Astrocyte (in vitro differentiated cells and primary cell): ENCODE results near the gene KCNC2. TPM values are rescaled to one million over a fixed set of nuclear protein-coding genes. Genes with fewer than 3 reads are reported as not detected.

ENCODE experiments used
- DNase-seq: peaks from one replicate; pipeline ENCODE4 v3.0.0-alpha.2; 2010; ENCODE audit warnings: low read depth
- FAIRE-seq: peaks from 2 replicates; lab custom pipeline; 2011; peaks lifted over from hg19 to GRCh38; lab: Jason Lieb, UNC
- H2AFZ ChIP-seq: 2 replicates; pipeline ENCODE4 v1.6.0; 2012; ENCODE audit warnings: low read depth, low read length, inconsistent platforms
- H3K27ac ChIP-seq: 2 replicates; pipeline ENCODE4 v1.5.1; 2011; ENCODE audit warnings: low read depth, low read length, inconsistent platforms
- H3K27me3 ChIP-seq: 2 replicates; pipeline ENCODE4 v1.6.0; 2011; ENCODE audit warnings: low read length, inconsistent platforms; ENCODE audit not compliant: insufficient read depth
- H3K36me3 ChIP-seq: 2 replicates; pipeline ENCODE4 v1.5.1; 2011; ENCODE audit warnings: low read length, inconsistent platforms; ENCODE audit not compliant: insufficient read depth
- H3K4me1 ChIP-seq: 2 replicates; pipeline ENCODE4 v1.5.1; 2011; ENCODE audit warnings: low read length, inconsistent platforms; ENCODE audit not compliant: insufficient read depth
- H3K4me2 ChIP-seq: 2 replicates; pipeline ENCODE4 v1.6.0; 2012; ENCODE audit warnings: low read length, inconsistent platforms
- H3K4me3 ChIP-seq: 2 replicates; pipeline ENCODE4 v1.5.1; 2011; ENCODE audit warnings: low read depth, mild to moderate bottlenecking, low read length, inconsistent platforms; ENCODE audit not compliant: insufficient read depth
- H3K79me2 ChIP-seq: 2 replicates; pipeline ENCODE4 v1.6.0; 2012; ENCODE audit warnings: mild to moderate bottlenecking, low read length, inconsistent platforms; ENCODE audit not compliant: insufficient read depth
- H3K9ac ChIP-seq: 2 replicates; pipeline ENCODE4 v1.6.0; 2012; ENCODE audit warnings: mild to moderate bottlenecking, low read length, inconsistent platforms
- H3K9me3 ChIP-seq: 2 replicates; pipeline ENCODE4 v1.5.1; 2012; ENCODE audit warnings: low read depth, mild to moderate bottlenecking, low read length, inconsistent platforms; ENCODE audit not compliant: insufficient read depth
- H4K20me1 ChIP-seq: 2 replicates; pipeline ENCODE4 v1.6.0; 2012; ENCODE audit warnings: low read length, inconsistent platforms; ENCODE audit not compliant: insufficient read depth
- H3K27ac Mint-ChIP-seq: one replicate; pipeline ENCODE4 v1.8.0; 2021; ENCODE audit warnings: mild to moderate bottlenecking, mixed read lengths; ENCODE audit not compliant: unreplicated experiment
- H3K27me3 Mint-ChIP-seq: one replicate; pipeline ENCODE4 v1.8.0; 2021; ENCODE audit warnings: low read depth, mixed read lengths; ENCODE audit not compliant: unreplicated experiment
- H3K36me3 Mint-ChIP-seq: one replicate; pipeline ENCODE4 v1.8.0; 2021; ENCODE audit warnings: low read depth, mixed read lengths; ENCODE audit not compliant: unreplicated experiment
- H3K4me1 Mint-ChIP-seq: one replicate; pipeline ENCODE4 v1.8.0; 2021; ENCODE audit warnings: low read depth, mixed read lengths; ENCODE audit not compliant: unreplicated experiment
- H3K4me3 Mint-ChIP-seq: one replicate; pipeline ENCODE4 v1.8.0; 2021; ENCODE audit warnings: mild to moderate bottlenecking, moderate library complexity, mixed read lengths; ENCODE audit not compliant: unreplicated experiment
- H3K9me3 Mint-ChIP-seq: one replicate; pipeline ENCODE4 v1.8.0; 2021; ENCODE audit warnings: mild to moderate bottlenecking, mixed read lengths; ENCODE audit not compliant: unreplicated experiment
- EZH2 ChIP-seq: IDR thresholded peaks from 2 replicates; pipeline ENCODE4 v1.6.1; 2012; ENCODE audit warnings: mild to moderate bottlenecking, low read length, inconsistent platforms; ENCODE audit not compliant: insufficient read depth
- total RNA-seq: library from RNA; stranded (reverse); gene quantifications from 2 replicates; pipeline ENCODE4 v1.2.1, GENCODE V29; 2021
- TF ChIP-seq, protein P1 (sequence below): IDR thresholded peaks from 2 replicates; pipeline ENCODE4 v1.5.1; 2011; ENCODE audit warnings: low read depth, mild to moderate bottlenecking, inconsistent platforms, low read length, moderate library complexity; ENCODE audit not compliant: insufficient read depth

Gene KCNC2
- total RNA-seq, 1 donor from 2014 or later = not detected

DNA sequence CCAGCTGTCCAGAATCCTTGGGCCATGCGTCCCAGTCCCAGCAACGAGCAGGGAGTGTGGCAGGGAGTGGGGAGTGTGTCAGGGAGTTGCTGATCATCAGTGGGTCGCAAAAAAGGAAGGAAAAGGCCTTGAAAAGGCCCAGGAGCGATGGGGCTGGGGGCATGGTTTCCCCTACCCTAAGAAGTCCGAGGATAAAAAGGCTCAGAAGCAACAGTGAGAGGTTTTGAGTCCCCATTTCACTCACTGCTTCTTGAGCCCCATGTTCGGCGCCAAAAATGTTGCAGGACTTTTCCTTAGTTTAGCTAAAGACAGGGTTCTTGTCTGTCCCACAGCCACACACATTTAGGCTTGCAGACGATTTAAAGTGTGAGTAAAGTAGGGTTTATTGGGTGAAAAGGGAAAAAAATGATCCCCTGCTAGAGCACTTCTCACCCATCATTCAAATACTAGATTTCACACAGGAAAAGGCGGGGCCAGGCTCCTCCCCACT, 189.5 kb downstream of the KCNC2 start:
- Histone ChIP-seq H3K9me3 (peaks cover 12% of the 10 kb centered on the region), H3K27me3 (no peaks in the 10 kb centered on the region), H3K4me3 (no peak overlapping the region), H3K9ac (no peak overlapping the region), H3K79me2 (no peaks in the 10 kb centered on the region), H3K4me2 (no peak overlapping the region), H3K4me1 (no peaks in the 10 kb centered on the region), H4K20me1 (no peaks in the 10 kb centered on the region), H3K27ac (no peak overlapping the region), H2AFZ (no peak overlapping the region), H3K36me3 (no peaks in the 10 kb centered on the region)
- Mint-ChIP-seq H3K27ac (no peak overlapping the region), H3K4me3 (no peak overlapping the region), H3K27me3 (no peaks in the 10 kb centered on the region), H3K36me3 (no peaks in the 10 kb centered on the region), H3K9me3 (peaks cover 25% of the 10 kb centered on the region), H3K4me1 (no peaks in the 10 kb centered on the region)
- TF ChIP-seq EZH2 = no peak
- TF ChIP-seq, protein P1, sequence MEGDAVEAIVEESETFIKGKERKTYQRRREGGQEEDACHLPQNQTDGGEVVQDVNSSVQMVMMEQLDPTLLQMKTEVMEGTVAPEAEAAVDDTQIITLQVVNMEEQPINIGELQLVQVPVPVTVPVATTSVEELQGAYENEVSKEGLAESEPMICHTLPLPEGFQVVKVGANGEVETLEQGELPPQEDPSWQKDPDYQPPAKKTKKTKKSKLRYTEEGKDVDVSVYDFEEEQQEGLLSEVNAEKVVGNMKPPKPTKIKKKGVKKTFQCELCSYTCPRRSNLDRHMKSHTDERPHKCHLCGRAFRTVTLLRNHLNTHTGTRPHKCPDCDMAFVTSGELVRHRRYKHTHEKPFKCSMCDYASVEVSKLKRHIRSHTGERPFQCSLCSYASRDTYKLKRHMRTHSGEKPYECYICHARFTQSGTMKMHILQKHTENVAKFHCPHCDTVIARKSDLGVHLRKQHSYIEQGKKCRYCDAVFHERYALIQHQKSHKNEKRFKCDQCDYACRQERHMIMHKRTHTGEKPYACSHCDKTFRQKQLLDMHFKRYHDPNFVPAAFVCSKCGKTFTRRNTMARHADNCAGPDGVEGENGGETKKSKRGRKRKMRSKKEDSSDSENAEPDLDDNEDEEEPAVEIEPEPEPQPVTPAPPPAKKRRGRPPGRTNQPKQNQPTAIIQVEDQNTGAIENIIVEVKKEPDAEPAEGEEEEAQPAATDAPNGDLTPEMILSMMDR = no peak
- FAIRE-seq = no peak
- peak; percentile 0 for DNase-seq

DNA sequence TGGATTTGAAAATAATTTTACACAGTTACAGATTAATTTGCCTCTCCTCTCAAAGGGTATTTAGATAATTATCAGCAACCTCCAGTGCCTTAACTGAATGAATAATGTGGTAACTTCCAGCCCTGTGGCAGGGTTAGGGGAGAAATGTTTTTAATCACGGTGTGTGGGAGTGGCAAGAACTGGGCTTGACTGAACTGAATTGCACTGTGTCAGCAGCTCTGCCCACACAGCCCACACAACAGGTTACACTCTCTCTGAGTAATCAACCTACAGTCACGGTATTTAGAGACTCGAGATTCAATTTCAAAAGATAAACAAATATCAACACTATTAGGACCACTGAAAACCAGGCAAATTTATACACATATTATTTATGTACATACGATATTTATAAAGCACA, 198.5 kb downstream of the KCNC2 start:
- no peak for TF ChIP-seq EZH2
- FAIRE-seq = no peak
- H3K36me3 Mint-ChIP-seq = no peaks in the 10 kb centered on the region
- H3K9me3 ChIP-seq = no peaks in the 10 kb centered on the region
- no peak overlapping the region for H3K4me3 ChIP-seq
- no peaks in the 10 kb centered on the region for H3K36me3 ChIP-seq
- H3K27ac Mint-ChIP-seq = no peak overlapping the region
- H3K9me3 Mint-ChIP-seq = peaks cover 5% of the 10 kb centered on the region
- H3K27me3 Mint-ChIP-seq = no peaks in the 10 kb centered on the region
- H2AFZ ChIP-seq = no peak overlapping the region
- no peaks in the 10 kb centered on the region for H3K79me2 ChIP-seq
- no peak overlapping the region for H3K27ac ChIP-seq
- H3K4me3 Mint-ChIP-seq = no peak overlapping the region
- no peak overlapping the region for H3K4me2 ChIP-seq
- no peak overlapping the region for H3K9ac ChIP-seq
- DNase-seq = no peak
- no peaks in the 10 kb centered on the region for H4K20me1 ChIP-seq
- no peaks in the 10 kb centered on the region for H3K4me1 ChIP-seq
- no peaks in the 10 kb centered on the region for H3K4me1 Mint-ChIP-seq
- H3K27me3 ChIP-seq = no peaks in the 10 kb centered on the region

DNA sequence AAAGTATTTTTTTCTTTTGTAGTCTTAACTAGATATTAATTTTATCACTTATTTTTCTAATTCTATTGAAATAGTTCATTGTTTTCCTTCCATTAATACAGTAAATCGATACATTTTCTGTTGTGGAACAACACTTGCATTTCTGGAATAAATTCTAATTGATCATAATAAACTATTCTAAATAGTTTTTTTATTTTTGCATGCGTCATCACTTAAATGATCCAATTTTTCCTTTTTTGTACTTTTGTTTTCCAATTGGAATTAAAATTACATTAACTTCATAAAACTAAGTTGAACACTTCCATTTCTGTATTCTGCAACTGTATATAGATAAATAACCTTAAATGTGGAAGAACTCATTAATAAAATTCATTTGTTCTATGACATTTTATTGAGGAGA, 202.5 kb downstream of the KCNC2 start:
- Histone ChIP-seq H3K9me3 (no peaks in the 10 kb centered on the region), H3K4me2 (no peak overlapping the region), H3K27me3 (no peaks in the 10 kb centered on the region), H3K9ac (no peak overlapping the region), H2AFZ (no peak overlapping the region), H3K27ac (no peak overlapping the region), H3K4me3 (no peak overlapping the region), H3K36me3 (no peaks in the 10 kb centered on the region), H3K4me1 (no peaks in the 10 kb centered on the region), H4K20me1 (no peaks in the 10 kb centered on the region), H3K79me2 (no peaks in the 10 kb centered on the region)
- H3K9me3 Mint-ChIP-seq = peaks cover 2% of the 10 kb centered on the region
- no peak for DNase-seq
- H3K36me3 Mint-ChIP-seq = no peaks in the 10 kb centered on the region
- FAIRE-seq = no peak
- H3K4me3 Mint-ChIP-seq = no peak overlapping the region
- no peaks in the 10 kb centered on the region for H3K4me1 Mint-ChIP-seq
- no peak overlapping the region for H3K27ac Mint-ChIP-seq
- H3K27me3 Mint-ChIP-seq = no peaks in the 10 kb centered on the region
- TF ChIP-seq, protein P1 = no peak
- TF ChIP-seq EZH2 = no peak
